AG10803 (cell line): ENCODE measurements around the gene AVPR2.

Experiments used
- DNase-seq: peaks from one replicate; pipeline ENCODE4 v3.0.0; 2010; ENCODE audit warnings: low read depth
- H3K4me3 ChIP-seq: 2 replicates; pipeline ENCODE4 v1.5.1; 2011; ENCODE audit warnings: mild to moderate bottlenecking, low read length, control low read depth
- CTCF ChIP-seq: conservative IDR thresholded peaks from 2 replicates; pipeline ENCODE4 v1.5.1; 2011; ENCODE audit warnings: mild to moderate bottlenecking, low read length, control low read depth, inconsistent platforms

The AVPR2 gene

GRCh38 chrX:153945956-153946943 lies 41.8 kb downstream of the AVPR2 start:
- no peak for TF ChIP-seq CTCF
- H3K4me3 ChIP-seq, result no peak overlapping the region
- DNase-seq, result no peak

- DNase-seq, result peak; percentile 68
- peak; percentile 81 for TF ChIP-seq CTCF
- H3K4me3 ChIP-seq, result no peak overlapping the region
Observed at GRCh38 chrX:153947009-153947769, 42.7 kb downstream of the AVPR2 start.

- no peak for DNase-seq
- TF ChIP-seq CTCF, result no peak
Observed at GRCh38 chrX:153948002-153948466, 43.6 kb downstream of the AVPR2 start.

GRCh38 chrX:153948847-153949805 lies 44.7 kb downstream of the AVPR2 start:
- no peak overlapping the region for H3K4me3 ChIP-seq
- TF ChIP-seq CTCF, result no peak
- DNase-seq, result no peak

More at GRCh38 chrX:153948002-153948466, 43.6 kb downstream of the AVPR2 start:
- no peak overlapping the region for H3K4me3 ChIP-seq

GRCh38 chrX:153950127-153950526 lies 45.7 kb downstream of the AVPR2 start:
- no peak for TF ChIP-seq CTCF
- no peak for DNase-seq
- no peak overlapping the region for H3K4me3 ChIP-seq

GRCh38 chrX:153951683-153952372 lies 47.4 kb downstream of the AVPR2 start:
- no peak for TF ChIP-seq CTCF
- H3K4me3 ChIP-seq, result no peak overlapping the region
- DNase-seq, result no peak
